GM21367 (cell line): Measurements from ENCODE around the gene MYO1B.

Source experiments
- ATAC-seq: cut with Tn5 transposase; IDR thresholded peaks from one replicate; pipeline ENCODE4 v1.9.1; 2021; ENCODE audit not compliant: unreplicated experiment

Gene MYO1B

DNA sequence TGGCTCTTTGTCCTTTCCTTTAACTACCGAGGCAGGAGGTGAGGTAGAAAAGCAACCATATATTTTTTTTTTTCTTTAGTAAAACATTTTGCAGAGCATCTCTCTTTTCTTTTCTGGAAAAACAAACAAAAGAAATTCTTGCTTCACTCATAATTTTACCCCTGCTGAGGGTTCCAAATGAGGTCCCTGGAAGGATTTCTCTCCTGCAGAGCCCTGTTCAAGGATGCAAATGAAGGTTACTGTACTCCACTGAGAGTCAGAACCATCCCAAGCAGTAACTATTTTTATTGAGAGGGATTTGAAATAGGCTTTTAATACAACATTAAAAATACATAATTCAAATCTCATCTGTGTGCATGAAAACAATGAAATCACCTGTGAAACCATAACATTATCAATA lies 19.5 kb upstream of the MYO1B start:
- no peak for ATAC-seq

GRCh38 chr2:191226196-191226595 lies 19.0 kb upstream of the MYO1B start:
- ATAC-seq = no peak

DNA sequence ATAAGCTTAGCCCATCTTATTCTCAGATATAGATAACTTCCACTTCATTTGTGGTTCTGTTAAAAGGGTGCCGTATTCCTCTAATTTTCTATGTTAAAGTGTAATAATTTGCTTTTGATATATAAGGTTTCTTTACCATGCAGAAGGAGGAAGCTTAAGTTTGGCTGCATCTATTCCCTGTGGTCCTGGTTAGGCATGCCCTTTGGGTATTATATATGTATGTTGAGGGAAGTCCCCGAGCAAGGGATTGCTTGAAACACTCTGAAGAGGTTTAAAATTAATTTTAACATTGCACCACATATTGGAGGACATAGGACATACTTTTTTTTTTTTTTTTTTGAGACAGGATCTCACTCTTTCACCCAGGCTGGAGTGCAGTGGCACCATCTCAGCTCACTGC lies 16.9 kb upstream of the MYO1B start:
- no peak for ATAC-seq

- no peak for ATAC-seq
These were observed 16.3 kb upstream of the MYO1B start for GRCh38 chr2:191228861-191229260.

DNA sequence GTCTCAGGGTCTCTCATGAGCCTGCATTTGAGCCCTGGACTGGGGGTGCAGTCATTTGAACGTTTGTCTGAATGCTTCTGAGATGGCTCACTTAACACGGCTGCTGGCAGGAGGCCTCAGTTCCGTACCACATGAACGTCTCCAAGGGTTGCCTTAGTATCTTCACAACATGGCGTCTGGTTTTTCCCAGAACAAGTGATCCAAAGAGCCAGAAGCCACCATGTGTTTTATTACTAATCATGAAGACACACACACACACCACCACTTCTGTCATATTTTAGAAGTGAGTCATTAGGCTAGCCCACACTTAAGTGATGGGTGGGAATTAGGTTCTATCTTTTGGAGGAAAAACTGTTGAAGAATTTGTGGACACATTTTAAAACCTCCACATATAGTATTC lies 15.0 kb upstream of the MYO1B start:
- ATAC-seq = no peak

DNA sequence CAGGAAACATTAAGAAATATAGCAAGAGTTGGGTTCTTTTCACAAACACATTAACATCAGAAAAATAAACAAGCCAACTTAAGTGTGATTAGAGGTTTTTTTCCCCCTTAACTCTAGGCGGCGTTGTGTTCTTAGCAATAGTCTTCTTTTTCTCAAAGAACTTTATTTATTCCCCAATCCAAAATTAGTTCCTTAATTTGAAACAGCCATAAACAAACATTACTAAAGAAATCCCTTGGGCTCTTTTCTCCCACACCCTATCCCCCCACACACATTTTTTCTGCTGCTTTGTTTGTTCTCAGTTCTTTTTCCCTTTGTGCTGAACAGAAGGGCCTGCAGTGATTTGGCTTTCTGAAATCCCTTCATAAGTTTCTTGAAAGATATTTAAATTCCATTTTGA lies 13.2 kb upstream of the MYO1B start:
- no peak for ATAC-seq

- no peak for ATAC-seq
These were observed 11.7 kb upstream of the MYO1B start for GRCh38 chr2:191233533-191233932.

GRCh38 chr2:191234376-191234775 lies 10.8 kb upstream of the MYO1B start:
- no peak for ATAC-seq

GRCh38 chr2:191240871-191241270 lies 4.3 kb upstream of the MYO1B start:
- no peak for ATAC-seq

DNA sequence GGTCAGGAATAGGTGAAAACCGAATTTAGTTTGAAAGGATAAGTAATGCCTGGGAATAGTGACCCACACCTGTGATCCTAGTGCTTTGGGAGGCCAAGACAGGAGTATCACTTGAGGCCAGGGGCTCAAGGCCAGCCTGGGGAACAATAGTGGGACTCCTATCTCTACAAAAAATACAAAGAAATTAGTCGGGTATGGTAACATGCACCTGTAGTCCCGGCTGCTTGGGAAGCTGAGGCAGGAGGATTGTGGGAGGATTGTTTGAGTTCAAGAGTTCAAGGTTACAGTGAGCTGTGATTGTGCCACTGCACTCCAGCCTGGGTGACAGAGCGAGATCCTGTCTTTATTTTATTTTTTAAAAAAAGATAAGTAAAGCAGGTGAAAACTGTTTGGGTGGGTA lies 3.8 kb upstream of the MYO1B start:
- ATAC-seq = no peak

GRCh38 chr2:191243154-191243553 lies 2.0 kb upstream of the MYO1B start:
- no peak for ATAC-seq

GRCh38 chr2:191244350-191244749 lies 854 bp upstream of the MYO1B start:
- ATAC-seq = no peak

DNA sequence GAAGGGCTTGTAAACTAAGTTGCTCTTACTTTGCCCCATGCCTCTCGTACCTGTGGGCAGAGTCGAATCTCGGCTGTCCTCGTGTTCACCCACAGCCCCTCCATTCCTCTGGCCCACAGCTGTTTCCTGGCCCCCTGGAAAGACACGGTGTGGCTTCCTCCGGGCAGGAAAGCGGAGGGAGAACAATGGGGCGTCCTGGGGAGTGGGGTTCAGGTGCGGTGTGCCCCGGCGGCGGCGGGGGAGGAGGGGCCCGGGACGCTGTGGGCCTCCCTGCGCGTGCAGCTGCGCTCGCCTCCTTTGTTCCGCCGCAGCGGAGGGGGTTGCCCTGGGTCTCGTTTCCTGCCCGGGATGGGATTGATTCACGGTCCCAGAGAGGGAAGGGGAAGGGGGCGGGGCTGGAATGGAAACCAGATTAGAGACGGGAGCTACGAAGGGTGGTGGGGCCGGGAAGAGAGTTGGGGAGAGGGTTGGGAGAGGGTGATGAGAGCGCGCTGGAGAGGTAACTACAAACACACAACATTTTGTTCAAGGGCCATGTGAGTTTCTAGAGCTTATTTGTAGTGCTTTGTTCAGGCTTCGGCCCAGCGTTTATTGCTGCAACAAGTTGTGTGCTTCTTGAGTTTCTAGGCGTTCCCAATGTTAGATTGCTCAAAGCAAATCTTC lies 796 bp downstream of the MYO1B start:
- no peak for ATAC-seq

DNA sequence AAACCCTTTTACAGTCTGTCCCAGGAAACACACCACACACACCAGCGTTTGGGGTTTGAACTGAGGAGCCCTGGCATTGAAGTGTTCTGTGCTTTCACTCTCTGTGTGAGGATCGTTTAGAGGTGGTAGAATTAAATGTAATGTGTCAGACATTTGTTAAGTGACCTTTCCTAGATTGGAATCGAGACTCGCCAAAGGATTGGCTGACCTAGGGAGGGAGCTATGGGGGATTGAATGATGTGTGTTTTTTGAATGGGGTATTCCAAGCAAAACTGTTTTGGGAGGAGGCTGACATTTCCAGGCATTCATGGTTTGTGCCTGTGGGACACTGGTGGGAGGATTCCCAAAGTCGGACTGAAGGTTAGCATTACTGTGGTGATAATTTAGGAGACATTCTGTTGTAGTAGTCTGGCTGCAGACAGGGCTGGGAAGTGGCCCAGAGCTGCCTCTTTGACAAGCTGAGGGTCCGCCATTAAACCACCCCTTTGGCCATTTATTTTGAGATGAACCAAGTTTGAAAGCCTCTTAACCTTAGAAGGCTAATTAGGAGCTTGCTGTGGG lies 1.7 kb downstream of the MYO1B start:
- ATAC-seq = no peak

- ATAC-seq = no peak
These were observed 2.3 kb downstream of the MYO1B start for GRCh38 chr2:191247381-191248057.

- ATAC-seq = no peak
These were observed 4.1 kb downstream of the MYO1B start for GRCh38 chr2:191249156-191249813.

DNA sequence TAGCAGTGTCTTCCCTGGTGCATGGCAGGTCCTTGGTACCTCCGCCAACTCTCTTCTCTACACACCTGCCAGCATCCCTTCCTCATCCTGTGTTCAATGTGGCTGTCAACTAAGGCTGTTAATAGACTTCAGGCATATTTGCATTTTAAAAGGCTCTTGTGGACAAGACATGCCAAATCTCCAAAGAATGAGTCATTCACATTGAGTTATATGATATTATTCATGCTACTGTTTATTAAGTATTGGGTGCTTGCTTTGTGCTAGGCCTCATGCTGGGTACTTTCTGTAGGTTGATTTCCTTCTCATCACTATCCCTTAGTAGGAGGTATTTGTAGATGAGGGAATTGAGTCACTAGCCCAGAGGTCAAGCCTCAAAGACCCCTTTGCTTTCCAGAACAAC lies 5.2 kb downstream of the MYO1B start:
- ATAC-seq = no peak

- ATAC-seq = no peak
These were observed 5.8 kb downstream of the MYO1B start for GRCh38 chr2:191250986-191251385.

DNA sequence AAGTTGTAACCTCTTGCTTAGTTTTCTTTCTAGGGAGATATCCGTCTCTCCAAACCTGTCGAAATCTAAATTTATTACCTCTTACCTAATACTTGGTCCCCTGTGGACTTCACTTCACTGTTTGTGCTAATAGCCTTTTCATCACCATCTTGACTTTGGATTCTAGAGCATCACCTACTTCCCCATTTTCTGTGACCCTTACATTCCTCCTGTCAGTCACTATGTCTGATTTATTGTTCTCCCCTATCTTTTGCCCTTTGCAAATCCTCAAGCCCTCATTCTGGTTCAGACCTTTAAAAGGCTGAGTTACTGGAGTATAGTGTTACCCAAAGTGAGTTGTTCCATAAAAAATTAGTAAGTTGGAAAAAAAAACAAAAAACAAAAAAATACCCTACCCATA lies 7.5 kb downstream of the MYO1B start:
- ATAC-seq = no peak

- ATAC-seq = no peak
These were observed 8.3 kb downstream of the MYO1B start for GRCh38 chr2:191253476-191253875.

DNA sequence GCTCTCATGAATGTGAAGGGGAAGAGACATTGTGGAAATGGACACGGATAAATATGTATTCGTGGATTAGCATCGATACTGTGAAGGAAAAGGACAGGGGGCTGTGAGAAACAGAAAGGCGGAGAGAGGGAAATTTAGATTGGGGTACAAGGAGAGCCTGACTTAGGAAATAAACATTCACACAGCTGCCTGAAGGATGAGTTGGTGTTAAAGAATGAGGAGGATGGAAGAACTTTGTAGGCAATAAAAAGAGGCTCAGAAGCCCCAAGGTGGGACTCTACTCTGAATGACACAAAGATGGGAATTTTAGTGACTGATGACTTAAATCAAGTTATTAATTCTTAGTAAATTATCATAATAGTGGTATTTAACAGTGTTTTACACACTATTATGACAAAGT lies 10.1 kb downstream of the MYO1B start:
- no peak for ATAC-seq

DNA sequence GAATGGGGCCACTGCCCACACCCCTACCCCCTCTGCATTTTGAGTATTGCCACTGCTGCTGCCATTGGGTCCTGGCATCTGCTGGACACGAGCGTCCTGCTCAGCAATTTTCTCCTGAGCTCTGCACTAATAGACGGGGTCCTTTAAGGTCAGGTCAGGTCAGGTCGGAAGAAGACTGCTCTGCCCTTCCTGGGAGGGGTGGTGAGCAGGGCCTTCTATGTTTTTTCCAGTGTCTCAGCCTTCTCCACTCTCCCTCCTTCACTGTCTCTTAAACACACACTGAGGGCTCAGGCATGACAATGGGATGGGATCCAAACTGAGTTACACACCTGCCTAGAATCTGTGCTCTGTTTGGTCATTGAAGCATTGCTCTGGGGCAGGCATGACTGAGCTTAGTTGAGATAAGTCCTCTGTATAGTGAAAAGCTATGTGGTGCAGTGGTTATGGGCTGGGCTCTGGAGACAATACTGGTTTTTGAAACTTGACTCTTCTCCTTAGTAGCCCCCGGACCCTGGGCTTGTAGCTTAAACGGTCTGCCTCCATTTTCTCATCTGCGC lies 10.6 kb downstream of the MYO1B start:
- ATAC-seq = no peak
